HEK293T (cell line): ENCODE data around the gene TRIM8.

Source experiments
- CTCF ChIA-PET: fragments of 350-600 bp; formaldehyde crosslinking; extraction: SDS; loops from one replicate; lab custom pipeline; 2021; ENCODE audit warnings: antibody characterized with exemption, inconsistent platforms; lab: Yijun Ruan, JAX
- POLR2A ChIA-PET: fragments of 350-600 bp; formaldehyde crosslinking; extraction: SDS; loops from one replicate; lab custom pipeline; 2020; ENCODE audit warnings: antibody characterized with exemption, inconsistent platforms; lab: Yijun Ruan, JAX
- DNase-seq: peaks from one replicate; pipeline ENCODE4 v3.0.0; 2012; ENCODE audit warnings: mixed read lengths; ENCODE audit errors: extremely low spot score
- ARNT ChIP-seq: fragments of 450-650 bp; IDR thresholded peaks from 2 replicates; pipeline ENCODE4 v1.6.1; 2017; ENCODE audit warnings: mild to moderate bottlenecking
- BHLHE40 ChIP-seq: fragments of 450-650 bp; IDR thresholded peaks from 2 replicates; pipeline ENCODE4 v1.6.1; 2016; ENCODE audit warnings: mild to moderate bottlenecking, moderate library complexity, borderline replicate concordance
- CTBP1 ChIP-seq: fragments of 450-650 bp; IDR thresholded peaks from 2 replicates; pipeline ENCODE4 v1.6.1; 2016; ENCODE audit warnings: borderline replicate concordance
- ELF4 ChIP-seq: fragments of 450-650 bp; IDR thresholded peaks from 2 replicates; pipeline ENCODE4 v1.6.1; 2017; ENCODE audit warnings: antibody characterized with exemption
- FOXA1 ChIP-seq: fragments of 450-650 bp; IDR thresholded peaks from 2 replicates; pipeline ENCODE4 v1.6.1; 2016; ENCODE audit warnings: mild to moderate bottlenecking
- FOXK2 ChIP-seq: fragments of 450-650 bp; IDR thresholded peaks from 2 replicates; pipeline ENCODE4 v1.6.1; 2016; ENCODE audit warnings: mild to moderate bottlenecking
- FOXM1 ChIP-seq: fragments of 450-650 bp; IDR thresholded peaks from 2 replicates; pipeline ENCODE4 v1.6.1; 2017; ENCODE audit warnings: mild to moderate bottlenecking, borderline replicate concordance
- HDGF ChIP-seq: fragments of 450-650 bp; IDR thresholded peaks from 2 replicates; pipeline ENCODE4 v1.6.1; 2017; ENCODE audit warnings: antibody characterized with exemption, borderline replicate concordance
- L3MBTL2 ChIP-seq: fragments of 450-650 bp; conservative IDR thresholded peaks from 2 replicates; pipeline ENCODE4 v1.6.1; 2016; ENCODE audit warnings: mild to moderate bottlenecking
- LEF1 ChIP-seq: fragments of 450-650 bp; IDR thresholded peaks from 2 replicates; pipeline ENCODE4 v1.6.1; 2017; ENCODE audit warnings: mild to moderate bottlenecking, borderline replicate concordance
- NFRKB ChIP-seq: fragments of 450-650 bp; IDR thresholded peaks from 2 replicates; pipeline ENCODE4 v1.6.1; 2016; ENCODE audit warnings: mild to moderate bottlenecking, moderate library complexity
- PKNOX1 ChIP-seq: fragments of 450-650 bp; IDR thresholded peaks from 2 replicates; pipeline ENCODE4 v1.6.1; 2016
- SP1 ChIP-seq: fragments of 450-650 bp; IDR thresholded peaks from 2 replicates; pipeline ENCODE4 v1.6.1; 2017
- SUZ12 ChIP-seq: fragments of 450-650 bp; IDR thresholded peaks from 2 replicates; pipeline ENCODE4 v1.6.1; 2016; ENCODE audit warnings: mild to moderate bottlenecking
- TARDBP ChIP-seq: fragments of 450-650 bp; IDR thresholded peaks from 2 replicates; pipeline ENCODE4 v1.6.1; 2016
- ZNF384 ChIP-seq: fragments of 450-650 bp; IDR thresholded peaks from 2 replicates; pipeline ENCODE4 v1.6.1; 2016

Gene TRIM8

GRCh38 chr10:102701796-102702195 is 57.5 kb downstream of the TRIM8 start:
- CTCF ChIA-PET, result interaction anchor here (0.7 kb wide), 1 partner anchor 32 kb away, joined by 3 read pairs; no protein-coding TSS in a partner anchor
- no peak for DNase-seq
- TF ChIP-seq FOXA1, result no peak
- no peak for TF ChIP-seq TARDBP
- no peak for TF ChIP-seq SUZ12
- no peak for TF ChIP-seq PKNOX1
- no peak for TF ChIP-seq ARNT
- TF ChIP-seq NFRKB, result no peak
- no peak for TF ChIP-seq CTBP1
- no peak for TF ChIP-seq SP1
- no peak for TF ChIP-seq L3MBTL2
- no peak for TF ChIP-seq HDGF
- no peak for TF ChIP-seq ELF4
- no peak for TF ChIP-seq FOXM1
- no peak for TF ChIP-seq FOXK2
- TF ChIP-seq ZNF384, result no peak
- no peak for TF ChIP-seq LEF1
- POLR2A ChIA-PET, result interaction anchor here (0.9 kb wide), 1 partner anchor 12 kb away, joined by 3 read pairs; the partner anchor contains the start of gene ARL3

GRCh38 chr10:102702742-102703141 is 58.5 kb downstream of the TRIM8 start:
- TF ChIP-seq ZNF384, result no peak
- TF ChIP-seq BHLHE40, result no peak
- no peak for TF ChIP-seq PKNOX1
- TF ChIP-seq FOXA1, result no peak
- no peak for TF ChIP-seq NFRKB
- no peak for TF ChIP-seq SUZ12
- no peak for TF ChIP-seq SP1
- no peak for TF ChIP-seq FOXK2
- TF ChIP-seq TARDBP, result no peak
- TF ChIP-seq L3MBTL2, result no peak
- no peak for TF ChIP-seq ARNT
- TF ChIP-seq ELF4, result no peak
- TF ChIP-seq HDGF, result no peak
- no peak for TF ChIP-seq LEF1
- no peak for TF ChIP-seq FOXM1
- no peak for TF ChIP-seq CTBP1
- DNase-seq, result no peak
- ChIA-PET CTCF (interaction anchor here (1.3 kb wide), 1 partner anchor 24 kb away, joined by 7 read pairs; no protein-coding TSS in a partner anchor), POLR2A (interaction anchor here (0.5 to 1.5 kb wide), 2 partner anchors 11 to 23 kb away, joined by 3 to 4 read pairs; no protein-coding TSS in a partner anchor)

- POLR2A ChIA-PET, result interaction anchor here (0.8 kb wide), 1 partner anchor 9 kb away, joined by 6 read pairs; the partner anchor contains the start of genes ARL3 and SFXN2
Measured at GRCh38 chr10:102704915-102705314, 60.6 kb downstream of the TRIM8 start.

GRCh38 chr10:102705531-102705930 is 61.3 kb downstream of the TRIM8 start:
- POLR2A ChIA-PET, result interaction anchor here (0.8 kb wide), 1 partner anchor 8 kb away, joined by 6 read pairs; the partner anchor contains the start of genes ARL3 and SFXN2
- TF ChIP-seq SUZ12, result no peak
- no peak for TF ChIP-seq FOXK2
- no peak for TF ChIP-seq CTBP1
- no peak for TF ChIP-seq FOXA1
- TF ChIP-seq NFRKB, result no peak
- TF ChIP-seq FOXM1, result no peak
- TF ChIP-seq SP1, result no peak
- TF ChIP-seq ARNT, result no peak
- CTCF ChIA-PET, result interaction anchor here (1.0 kb wide), 2 partner anchors 9 to 27 kb away, joined by 4 read pairs; partner anchors contain the start of genes ARL3 and SFXN2
- no peak for DNase-seq

More at GRCh38 chr10:102704915-102705314, 60.6 kb downstream of the TRIM8 start:
- TF ChIP-seq SP1 (no peak), TARDBP (no peak), FOXA1 (no peak), CTBP1 (no peak), HDGF (no peak), PKNOX1 (no peak), L3MBTL2 (no peak), FOXM1 (no peak), SUZ12 (no peak), NFRKB (no peak), ARNT (no peak)
- CTCF ChIA-PET, result interaction anchor here (1.0 kb wide), 2 partner anchors 10 to 27 kb away, joined by 4 read pairs; partner anchors contain the start of genes ARL3 and SFXN2
- no peak for DNase-seq
